Erythroblast (primary cell): ENCODE data around the gene CEP350.

Experiments used
- GATA1 ChIP-seq: IDR thresholded peaks from 2 replicates; pipeline ENCODE4 v1.6.1; 2011; ENCODE audit warnings: low read depth, mild to moderate bottlenecking, control low read depth, low read length, moderate library complexity
- POLR2A ChIP-seq: IDR thresholded peaks from 2 replicates; pipeline ENCODE4 v1.6.1; 2011; ENCODE audit warnings: mild to moderate bottlenecking, low read length

- TF ChIP-seq POLR2A (no peak), GATA1 (no peak)
Measured at GRCh38 chr1:180097326-180097605, 142.7 kb downstream of the CEP350 start.
